Body of pancreas (tissue), 4 donors: ENCODE data around the gene HIP1.

ENCODE experiments used
- POLR2A ChIP-seq, 3 donors: fragments of 450-650 bp; IDR thresholded peaks; one replicate each; pipeline ENCODE4 v1.6.1; 2016; ENCODE audit warnings: antibody characterized with exemption in 3 of 3, mild to moderate bottlenecking in 2 of 3
- TF ChIP-seq, protein P1 (sequence below), 7 experiments: fragments of 450-650 bp in 4 of 7; fragments of 200-600 bp in 3 of 7; sonication (generic) in 3 of 7; IDR thresholded peaks; one replicate each; pipeline ENCODE4 v1.5.1; 2016 to 2019; ENCODE audit warnings: antibody characterized with exemption in 7 of 7

DNA sequence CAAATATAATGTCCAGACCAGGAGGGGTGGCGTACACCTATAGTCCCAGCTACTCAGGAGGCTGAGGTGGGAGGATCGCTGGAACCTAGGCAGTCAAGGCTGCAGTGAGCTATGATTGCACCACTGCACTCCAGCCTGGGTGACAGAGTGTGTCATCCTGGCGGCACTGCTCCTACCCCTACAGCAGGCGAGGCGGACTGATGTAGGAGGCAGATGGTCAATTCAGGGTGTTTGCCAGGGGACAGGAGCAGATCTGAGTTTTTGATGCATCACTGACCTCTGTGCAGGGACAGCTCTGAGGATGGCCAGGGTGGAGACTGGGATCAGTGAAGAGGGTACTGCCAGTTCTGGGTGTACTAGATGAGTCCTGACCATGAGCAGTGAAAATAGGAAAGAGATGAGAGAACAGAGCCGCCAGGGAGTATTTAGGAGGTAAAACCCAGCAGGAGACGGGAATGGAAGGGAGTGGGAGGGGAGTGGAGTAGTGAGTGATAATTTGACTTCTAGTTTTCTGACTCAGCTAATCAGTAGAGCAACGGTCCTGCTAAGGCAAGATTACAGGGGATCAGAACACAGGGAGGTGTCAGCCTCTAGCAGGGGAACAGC, 75.3 kb downstream of the HIP1 start:
- TF ChIP-seq, protein P1, sequence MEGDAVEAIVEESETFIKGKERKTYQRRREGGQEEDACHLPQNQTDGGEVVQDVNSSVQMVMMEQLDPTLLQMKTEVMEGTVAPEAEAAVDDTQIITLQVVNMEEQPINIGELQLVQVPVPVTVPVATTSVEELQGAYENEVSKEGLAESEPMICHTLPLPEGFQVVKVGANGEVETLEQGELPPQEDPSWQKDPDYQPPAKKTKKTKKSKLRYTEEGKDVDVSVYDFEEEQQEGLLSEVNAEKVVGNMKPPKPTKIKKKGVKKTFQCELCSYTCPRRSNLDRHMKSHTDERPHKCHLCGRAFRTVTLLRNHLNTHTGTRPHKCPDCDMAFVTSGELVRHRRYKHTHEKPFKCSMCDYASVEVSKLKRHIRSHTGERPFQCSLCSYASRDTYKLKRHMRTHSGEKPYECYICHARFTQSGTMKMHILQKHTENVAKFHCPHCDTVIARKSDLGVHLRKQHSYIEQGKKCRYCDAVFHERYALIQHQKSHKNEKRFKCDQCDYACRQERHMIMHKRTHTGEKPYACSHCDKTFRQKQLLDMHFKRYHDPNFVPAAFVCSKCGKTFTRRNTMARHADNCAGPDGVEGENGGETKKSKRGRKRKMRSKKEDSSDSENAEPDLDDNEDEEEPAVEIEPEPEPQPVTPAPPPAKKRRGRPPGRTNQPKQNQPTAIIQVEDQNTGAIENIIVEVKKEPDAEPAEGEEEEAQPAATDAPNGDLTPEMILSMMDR (IDR thresholded peaks at IDR 0.05) = no peak
- TF ChIP-seq POLR2A (IDR thresholded peaks at IDR 0.05) = no peak
